GM21576 (cell line): ENCODE data around the gene ITGB7.

Experiments used
- ATAC-seq: cut with Tn5 transposase; IDR thresholded peaks from one replicate; pipeline ENCODE4 v1.9.1; 2021; ENCODE audit warnings: mild to moderate bottlenecking, moderate library complexity; ENCODE audit not compliant: unreplicated experiment

The ITGB7 gene

DNA sequence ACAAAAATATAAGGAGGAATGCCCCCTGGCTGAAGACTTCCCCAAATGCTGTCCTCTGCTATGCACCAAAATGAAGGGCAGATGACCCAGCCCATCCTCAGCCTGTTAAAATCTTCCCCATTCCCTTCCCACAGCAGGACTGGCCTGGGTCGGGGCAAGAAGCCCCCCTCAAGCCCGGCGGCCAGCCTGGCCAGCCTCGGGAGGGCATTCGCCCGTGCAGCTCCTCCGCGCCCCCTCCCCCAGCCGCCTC lies 24.5 kb upstream of the ITGB7 start:
- ATAC-seq, result no peak

DNA sequence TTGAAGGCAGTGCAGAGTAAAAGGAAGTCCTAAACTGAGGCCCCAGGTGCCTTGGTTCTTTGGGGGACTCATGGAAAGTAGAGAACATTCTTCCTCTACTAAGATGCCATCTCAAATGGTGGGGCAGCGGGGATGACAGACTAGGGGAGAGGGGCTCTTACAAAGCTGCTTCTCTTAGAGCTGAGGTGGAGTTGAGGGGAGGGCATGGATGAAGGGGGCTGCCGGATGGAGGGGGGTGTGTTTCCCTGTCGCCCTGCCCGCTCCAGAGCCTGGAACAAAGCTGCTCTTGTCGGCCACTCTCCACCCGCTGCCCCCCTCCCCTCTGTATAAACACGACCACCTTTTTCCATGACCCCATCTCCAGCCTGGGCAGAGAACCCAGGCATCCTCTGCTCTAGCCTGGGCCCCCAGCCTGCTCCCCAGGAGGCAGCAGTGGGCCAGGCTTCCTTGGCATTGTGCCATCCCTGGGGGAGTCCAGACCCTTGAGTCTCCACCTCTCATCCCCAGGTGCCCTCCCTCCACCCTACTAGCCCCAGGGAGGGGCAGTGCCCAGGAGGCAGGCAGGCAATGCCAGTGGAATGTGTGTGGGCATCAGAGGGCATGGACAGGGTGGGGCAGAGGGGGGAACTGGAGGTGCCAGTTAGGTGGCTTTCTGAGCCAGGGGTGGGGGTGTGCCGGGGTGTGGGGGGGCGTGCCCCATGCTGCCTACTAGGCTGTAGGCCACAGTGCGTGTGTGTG lies 23.2 kb upstream of the ITGB7 start:
- no peak for ATAC-seq

DNA sequence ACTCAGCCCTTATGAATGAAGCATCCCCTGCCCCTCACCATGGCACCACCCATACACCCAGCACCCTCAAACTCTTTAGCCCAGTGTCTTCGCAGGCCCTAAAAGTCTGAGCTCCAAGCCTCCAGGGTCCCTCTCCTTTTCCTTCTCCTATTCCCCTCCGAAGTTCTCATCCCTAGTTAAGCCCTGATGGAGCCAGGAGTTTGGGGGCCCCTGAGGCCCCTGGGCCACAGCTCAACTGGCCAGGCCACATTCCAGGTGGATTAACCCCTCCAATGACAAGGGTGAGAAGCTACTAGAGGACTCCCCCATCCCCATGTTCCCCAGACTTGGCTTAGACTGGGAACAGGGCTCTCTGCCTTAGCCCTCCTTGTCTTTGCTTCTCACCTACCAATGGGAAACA lies 22.4 kb upstream of the ITGB7 start:
- ATAC-seq, result no peak

DNA sequence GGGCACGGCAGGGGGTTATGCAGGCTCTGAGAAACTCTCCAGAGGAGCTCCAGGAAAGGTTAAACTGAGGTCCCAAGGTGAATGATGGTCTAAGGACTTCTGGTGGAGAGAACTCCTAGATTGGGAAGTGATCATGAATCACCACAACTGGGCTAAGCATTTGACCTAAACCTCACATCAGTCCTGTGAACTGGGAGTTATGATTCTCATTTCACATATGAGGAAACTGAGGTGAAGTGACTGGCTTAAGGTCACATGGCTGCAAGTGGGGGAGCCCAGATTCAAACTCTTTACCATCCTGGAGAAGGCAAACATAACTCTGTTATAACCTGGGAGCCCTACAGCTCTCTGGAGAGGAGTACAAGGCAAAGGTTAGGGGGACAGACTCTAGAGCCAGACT lies 20.8 kb upstream of the ITGB7 start:
- no peak for ATAC-seq

DNA sequence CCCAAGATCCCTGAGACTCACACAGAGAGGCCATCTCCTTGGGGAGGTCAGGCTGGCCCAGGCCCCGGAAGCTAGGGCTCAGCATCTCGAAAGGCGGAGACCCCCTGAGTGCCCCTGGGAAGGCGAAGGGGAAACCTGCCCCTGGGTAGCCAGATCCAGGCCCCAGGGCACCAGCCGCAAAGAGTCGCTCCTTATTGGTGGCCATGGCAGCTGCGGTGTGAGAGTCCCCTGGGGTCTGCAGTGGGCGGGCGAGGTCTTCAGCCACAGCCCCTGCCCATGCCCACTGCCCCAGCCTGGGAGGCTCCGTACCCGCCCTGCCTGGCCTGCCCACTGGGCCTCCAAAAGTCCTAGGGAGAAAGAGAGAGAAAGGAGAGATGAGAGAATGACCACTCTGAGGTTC lies 20.3 kb upstream of the ITGB7 start:
- ATAC-seq, result no peak

DNA sequence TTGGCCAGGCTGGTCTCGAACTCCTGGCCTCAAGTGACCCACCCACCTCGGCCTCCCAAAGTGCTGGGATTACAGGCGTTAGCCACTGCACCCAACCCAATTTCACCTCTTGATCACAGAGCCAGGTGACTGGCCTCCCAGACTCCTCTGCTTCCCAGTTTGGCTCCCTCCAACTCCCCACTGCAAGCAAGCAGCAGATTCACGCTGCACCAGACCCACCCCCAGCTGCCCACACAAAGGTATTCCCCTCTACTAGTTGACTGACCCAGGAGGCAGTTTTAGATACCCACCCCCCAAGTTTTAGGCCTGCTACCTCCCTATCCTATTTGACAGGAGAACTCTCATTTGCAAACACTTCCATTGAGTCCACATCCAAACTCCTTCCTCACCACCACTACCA lies 19.8 kb upstream of the ITGB7 start:
- no peak for ATAC-seq

DNA sequence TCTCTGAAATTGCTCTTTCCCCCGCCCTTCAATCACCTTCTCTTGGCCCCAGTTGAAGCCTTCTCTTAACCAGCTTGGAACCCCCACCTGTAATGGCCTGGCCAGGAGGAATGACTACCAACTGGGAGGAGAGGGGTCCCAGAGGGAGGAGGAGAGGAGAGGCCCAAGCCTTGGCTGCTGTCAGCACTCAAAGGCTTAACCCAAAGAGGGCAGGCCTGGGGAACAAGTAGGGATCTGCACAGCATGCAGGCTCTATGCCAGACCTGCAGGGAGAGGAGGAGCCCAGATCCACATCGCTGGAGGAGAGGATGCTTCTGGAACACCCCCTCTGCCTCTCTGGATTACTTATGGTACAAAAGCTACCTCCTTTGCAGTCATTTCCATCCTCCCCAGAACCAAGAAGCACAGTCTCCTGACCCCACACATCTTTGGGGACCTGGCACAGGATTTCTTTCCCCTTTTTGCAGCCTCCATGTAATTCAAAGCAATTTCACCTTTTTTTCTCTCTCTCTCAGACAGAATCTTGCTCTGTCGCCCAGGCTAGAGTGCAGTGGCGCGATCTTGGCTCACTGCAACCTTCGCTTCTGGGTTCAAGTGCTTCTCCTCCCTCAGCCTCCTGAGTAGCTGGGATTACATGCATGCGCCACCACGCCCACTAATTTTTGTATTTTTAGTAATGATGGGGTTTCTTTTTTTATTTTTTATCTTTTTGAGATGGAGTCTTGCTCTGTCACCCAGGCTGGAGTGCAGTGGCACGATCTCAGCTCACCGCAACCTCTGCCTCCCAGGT lies 18.8 kb upstream of the ITGB7 start:
- ATAC-seq, result no peak

DNA sequence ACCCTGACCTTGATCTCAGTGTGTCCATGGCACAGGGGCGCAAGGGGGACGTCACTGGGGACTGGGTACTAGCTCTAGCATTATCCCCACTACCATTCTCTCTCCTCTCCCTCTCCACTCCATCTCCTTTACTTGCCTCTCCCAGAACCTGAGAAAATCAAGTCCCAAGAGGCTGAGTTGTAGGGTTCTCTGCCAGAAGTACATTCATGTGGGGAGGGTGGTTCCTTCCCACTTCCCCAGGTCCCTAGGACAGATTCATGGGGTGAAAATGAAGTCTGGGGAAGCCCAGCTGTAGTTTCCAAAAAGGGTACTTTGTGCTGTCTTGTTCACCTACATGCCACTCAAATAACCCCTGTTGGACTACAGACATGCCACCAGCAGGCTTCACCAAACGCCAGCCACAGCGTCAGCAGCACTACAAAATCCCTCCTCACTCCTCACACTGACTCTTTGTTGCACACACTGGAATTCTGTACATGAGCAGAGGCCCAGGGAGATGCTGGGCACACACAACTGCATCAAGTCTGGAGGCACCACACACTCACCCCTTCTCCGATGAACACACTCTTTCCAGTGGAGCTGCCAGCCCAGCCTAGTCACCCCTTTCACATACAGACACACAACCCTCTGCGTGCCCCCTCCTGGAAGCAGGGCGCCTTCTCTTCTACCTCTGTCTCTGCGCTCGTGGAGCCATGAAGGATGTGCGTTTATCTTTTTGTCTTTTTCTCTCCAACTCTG lies 18.0 kb upstream of the ITGB7 start:
- ATAC-seq, result no peak

DNA sequence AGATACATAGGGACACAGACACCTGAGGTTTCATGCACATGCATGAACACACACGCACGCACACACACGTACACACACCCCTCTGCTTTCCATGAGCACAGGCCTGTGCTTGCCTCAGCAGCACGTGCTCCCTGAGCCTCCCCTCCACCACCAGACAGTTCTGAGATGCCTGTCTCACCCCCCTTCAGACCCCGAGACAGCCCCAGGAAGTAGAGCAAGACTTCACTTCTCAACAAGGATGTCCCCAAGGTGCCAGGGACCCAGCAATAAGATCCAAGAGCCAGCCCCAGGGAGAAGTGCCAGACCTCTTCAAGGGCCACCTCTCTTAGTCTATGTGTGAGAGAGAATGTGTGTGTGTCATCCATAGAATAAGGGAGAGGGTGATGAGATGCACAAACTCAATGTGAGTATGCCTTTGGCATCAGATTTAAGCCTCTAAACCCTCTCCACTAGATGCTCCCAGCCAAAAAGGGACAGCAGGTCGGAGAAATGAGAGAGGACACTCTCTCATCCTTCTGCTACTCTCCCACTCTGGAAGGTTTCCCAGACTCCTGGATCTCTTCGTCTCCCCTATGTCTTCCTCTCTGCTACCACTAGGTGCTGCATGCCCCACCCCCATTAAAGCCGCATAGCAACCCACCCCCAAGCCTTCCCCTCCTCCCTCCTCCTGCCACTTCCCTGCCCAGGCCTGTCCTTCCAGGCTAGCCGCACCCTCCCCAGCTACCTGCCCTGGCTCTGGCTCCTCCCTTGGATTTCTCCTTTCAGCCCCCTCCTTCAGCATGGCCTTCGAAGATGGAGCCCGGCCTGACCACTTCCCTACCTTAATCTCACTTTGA lies 17.2 kb upstream of the ITGB7 start:
- ATAC-seq, result no peak

DNA sequence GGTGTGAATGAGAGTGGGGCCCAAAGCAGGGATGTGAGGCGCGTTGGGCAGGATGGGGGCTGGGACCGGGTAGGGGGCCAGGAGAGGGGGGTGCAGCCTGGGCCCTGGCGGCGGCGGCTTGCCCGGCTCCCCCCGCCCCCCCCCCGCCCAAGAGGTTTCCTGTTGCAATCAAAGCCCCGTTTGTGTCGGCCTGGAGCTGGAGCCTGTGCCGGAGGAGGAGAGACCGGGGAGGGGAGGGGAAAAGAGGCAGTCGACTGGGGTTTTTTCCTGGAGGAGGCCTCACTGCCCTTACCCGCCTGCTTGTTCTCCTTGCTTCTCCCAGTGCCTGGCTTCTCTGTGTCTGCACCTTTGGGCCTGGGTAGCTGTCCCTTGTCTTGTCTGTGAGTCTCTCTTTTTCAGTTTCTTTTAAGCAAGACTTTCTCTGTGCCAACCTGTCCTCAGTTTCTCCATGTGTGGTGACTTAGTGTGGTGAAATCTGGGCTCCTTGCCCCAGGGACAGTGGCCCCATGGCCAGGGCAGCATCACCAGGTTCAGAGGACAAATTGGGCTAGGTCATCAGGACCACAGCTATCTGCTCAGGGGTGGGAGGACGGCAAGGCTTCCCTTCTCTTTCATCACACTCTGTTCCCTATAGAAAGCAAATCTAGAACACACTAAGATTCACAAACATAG lies 16.5 kb upstream of the ITGB7 start:
- ATAC-seq, result no peak

DNA sequence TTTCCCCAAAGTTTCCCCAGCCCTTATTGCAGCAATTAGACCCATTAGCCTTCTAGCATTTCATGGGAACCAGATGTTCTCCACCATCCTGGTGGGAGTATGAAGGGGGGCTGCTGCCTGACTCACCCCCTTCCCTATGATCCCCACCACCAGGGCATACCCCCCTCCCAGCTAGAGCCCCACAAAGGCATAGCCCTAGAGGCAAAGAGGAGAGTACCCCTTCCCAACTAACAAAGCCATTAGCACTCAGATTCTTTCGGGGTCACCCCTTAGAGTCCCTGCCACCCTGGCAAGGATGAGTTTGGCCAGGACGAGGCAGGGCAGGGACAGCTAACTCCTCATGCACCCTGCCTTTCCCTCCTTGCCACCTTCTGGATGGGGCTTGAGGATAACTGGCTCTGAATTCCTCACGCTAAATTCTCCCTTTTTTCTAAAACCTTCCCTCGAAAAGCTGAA lies 15.8 kb upstream of the ITGB7 start:
- no peak for ATAC-seq

DNA sequence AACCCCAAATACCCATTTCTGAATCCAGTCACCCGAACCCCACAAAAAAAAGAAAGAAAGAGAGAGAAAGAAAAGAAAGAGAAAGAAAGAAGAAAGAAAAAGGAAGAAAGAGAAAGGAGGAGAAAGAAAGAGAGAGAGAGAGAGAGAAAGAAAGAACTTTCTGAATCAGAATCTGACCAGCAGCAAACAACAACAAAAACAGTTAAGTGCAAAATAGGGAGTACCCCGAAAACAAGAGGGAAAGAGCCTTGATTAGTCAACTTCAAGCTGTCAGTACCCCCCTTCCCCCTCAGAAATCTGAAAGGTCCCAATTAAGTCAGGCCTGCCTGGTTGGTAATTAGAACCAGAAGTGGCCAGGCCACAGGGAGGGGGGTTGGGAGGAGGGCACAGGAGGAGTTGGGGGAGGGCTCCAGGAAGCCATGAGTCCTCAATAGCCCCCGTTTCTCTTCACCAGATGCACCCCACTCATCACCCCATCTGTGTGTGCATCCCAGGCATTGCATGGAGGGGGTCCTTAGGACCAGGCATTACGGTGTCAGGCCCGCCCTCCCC lies 15.2 kb upstream of the ITGB7 start:
- no peak for ATAC-seq

DNA sequence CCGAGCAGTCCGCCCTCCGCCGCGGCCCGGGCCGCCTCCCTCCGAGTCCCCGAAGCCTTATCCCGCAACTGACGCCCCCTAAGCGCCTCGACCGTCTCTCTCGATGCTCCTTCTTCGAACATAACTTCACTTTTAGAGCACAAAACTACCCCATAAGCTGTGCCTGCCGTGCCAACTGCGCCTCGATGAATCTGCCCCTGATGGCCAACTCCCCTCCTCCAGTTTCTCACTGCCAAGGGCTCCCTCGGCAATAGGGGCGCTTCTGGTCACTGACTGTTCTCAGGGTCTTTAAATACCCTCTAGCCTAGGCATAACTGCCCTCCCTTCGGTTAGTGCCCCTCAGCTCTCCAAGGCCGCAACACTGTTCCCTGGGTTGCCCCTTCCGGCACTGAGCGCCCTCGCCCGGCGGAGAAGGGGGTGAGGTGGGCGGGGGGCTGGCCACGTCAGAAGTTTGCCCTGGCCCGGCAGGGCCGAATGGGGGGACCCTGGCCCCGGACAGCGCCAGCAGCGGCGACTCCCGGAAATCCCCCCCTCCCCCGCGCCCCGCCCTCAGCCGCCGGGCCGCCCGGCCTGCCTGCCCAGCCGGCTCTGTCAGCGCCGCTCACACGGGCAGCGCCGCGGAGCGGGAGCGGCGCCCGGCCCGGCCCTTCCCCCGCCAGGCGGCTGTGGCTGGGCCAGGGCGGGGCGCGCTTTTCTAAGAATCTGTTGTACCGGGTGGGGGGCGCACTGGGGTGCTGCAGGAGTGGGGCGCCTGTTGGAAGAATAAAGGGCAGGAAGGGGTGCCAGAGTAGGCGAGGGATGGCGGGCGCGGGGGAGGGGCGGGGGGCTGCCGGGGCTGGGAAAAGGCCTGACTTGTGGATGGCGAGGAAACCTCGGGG lies 14.4 kb upstream of the ITGB7 start:
- ATAC-seq, result peak; percentile 30

DNA sequence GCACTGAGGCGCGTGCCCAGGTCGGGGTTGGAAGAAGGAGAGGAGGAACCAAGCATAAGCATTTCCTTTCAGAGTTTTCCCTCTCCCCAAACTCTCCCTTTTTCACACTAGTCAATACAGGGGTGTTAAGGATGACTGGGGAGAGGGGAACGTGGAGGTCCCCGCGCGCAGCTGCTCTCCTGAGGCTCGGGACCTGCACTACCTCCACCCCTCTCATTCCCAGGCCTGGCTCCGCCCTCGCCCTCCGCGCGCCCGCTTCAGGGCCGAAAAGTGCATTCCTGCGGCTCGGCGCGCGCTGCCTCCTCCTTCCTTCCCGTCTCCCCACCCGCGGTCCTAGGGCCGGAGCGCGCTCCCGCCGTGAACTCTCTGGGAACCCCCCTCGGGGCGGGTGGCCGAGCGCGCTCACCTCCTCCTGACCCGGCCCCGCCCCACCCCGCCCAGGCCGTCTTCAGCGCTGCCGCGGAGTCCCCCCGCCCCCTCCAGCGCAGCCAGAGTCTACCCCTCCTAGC lies 13.7 kb upstream of the ITGB7 start:
- peak; percentile 41 for ATAC-seq

DNA sequence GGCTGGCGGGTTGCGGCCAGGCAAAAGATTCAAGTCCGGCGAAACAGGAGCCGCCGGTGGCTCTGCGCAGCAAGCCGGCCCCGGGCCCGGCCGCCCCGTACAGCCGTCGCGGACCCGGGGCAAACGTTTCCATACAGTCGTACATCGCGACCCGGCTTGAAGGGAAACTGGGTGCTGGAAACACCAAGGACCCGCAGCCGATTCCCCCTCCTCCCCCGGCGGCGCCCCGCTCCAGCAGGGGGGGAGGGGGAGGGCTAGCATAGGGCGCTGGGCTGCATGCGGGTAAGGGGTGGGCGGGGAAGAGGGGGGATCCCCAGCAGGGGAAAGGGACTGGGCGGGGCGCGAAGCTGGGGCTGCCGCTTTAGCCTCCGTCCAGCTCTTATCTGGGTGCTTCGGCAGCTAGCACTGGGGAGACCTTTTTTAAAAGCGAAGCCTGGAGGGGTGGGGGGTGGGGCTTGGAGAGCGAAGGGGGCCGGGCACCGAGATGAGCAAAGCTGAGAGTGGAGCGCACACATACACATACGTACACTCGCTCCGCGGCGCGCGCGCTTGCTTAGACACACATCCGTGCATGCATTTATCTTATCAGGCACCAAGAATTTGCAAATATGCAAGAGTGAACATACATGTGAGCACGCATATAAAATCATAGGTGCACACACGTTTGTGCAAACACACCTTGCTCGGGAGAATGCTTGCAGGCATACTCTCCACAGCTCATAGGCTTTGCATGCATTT lies 13.1 kb upstream of the ITGB7 start:
- peak; percentile 21 for ATAC-seq

DNA sequence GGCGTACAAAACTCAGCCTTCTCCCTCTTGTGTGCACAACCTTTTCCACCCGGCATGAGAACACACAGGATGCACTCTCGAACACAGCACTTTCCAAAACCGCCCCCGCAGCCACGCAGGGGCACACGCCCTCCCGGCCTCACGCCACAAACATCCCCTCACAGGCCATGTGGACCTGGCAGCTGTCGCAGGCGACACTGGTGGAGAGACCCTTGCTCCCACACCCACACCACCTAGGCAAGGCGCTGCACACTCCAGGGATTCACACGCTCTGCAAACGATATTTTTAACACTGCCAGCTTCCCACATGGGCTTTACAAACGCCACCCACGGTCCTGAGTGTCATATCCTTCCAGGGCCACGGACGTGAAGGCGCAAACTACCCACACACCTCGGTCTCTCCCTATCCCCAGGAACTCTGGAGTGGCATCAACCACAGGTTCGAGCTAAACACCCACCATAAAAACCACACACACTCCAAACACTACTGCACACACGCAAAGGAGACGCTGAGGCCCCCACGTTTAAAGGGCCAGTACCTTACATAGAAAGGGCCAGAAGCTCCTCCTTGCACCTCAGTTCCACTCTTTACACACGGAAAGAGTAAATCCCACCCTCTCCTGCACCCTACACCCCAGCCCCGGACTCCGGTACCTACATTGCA lies 12.4 kb upstream of the ITGB7 start:
- peak; percentile 1 for ATAC-seq

DNA sequence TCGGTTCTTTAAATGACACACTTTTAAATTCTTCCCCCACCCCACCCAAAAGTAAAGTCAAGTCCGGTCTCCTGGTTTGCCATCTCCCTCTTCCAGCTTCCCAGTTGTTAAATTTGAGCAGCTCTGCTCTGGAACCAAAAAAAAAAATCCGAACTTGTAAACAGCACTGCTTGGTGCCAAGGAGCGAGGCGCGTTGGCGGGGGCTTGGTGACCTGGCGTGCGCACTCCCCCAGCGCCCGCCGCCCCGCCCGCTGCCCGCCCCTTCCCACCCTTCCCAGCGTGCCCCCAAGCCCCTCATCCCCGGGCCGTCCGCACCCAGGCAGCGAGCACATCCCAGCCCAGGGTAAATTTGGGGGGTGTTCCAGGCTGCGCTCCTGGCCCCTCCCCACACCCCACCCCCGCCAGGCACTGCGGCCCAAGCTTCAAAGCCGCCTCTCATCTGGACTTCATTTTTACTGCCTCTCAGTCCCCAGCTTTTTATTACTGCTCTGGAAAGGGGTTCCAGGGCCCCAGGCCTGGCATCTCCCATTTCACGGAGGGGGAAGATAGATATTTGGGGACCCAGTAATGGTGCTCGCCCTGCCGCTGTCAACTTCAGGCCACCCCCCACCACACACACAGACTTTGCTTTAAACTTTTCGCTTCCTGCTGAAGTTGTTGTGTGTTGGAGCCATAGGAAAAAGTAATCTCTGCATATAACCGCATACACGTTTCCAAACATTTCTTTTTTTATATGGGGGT lies 11.7 kb upstream of the ITGB7 start:
- no peak for ATAC-seq
